ENCODE results near the gene CDKN1C.
A peak's percentile ranks its signal among the peaks of the same experiment; 100 is the strongest.

Gene CDKN1C

GRCh38 chr11:2885678-2886081, at the start of gene CDKN1C:
TSS of gene CDKN1C (minus strand) at chr11:2885775. CDS start at chr11:2885456, 319 bp downstream.
- peak; percentile 77 for ATAC-seq

GRCh38 chr11:2934611-2935239, 49.1 kb upstream of the CDKN1C start:
- no peak for ATAC-seq
- DNase-seq: no peak

More at GRCh38 chr11:2885678-2886081, at the start of gene CDKN1C:
- DNase-seq: peak; percentile 79

- ATAC-seq: no peak
Measured at GRCh38 chr11:2934021-2934550, 48.5 kb upstream of the CDKN1C start.

DNA sequence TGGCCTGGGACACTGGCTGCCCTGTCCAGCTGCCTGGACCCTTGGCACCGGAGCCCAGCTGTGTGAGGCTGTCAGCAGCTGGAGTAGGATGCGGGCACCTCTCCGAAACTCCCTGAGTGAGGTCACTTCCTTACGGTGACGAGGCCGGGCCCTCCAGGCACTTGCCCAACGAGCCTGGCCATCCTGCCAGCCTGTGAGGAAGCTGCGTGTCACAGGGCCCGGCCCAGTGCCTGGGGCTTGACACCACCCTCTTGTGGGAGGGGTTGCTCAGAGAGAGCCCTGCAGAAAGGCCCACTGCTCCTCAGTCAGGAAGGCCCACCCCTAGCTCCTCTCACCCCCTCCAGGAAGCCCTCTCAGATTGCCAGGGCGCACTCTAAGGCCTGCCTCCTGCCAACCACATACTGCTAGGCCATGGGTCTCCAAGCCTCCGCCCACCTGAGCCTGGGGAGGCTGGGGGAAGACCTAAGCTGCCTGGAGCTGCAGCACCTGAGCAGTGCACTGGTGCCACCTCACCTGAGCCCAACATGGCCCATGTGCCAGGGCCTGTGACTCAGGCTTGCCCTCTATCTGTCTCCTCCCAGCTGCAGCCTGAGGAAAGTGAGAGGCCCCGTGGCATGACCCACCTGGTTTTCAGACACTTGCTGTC, 47.9 kb upstream of the CDKN1C start:
- peak; percentile 58 for ATAC-seq
- peak; percentile 66 for DNase-seq

More at GRCh38 chr11:2934021-2934550, 48.5 kb upstream of the CDKN1C start:
- DNase-seq: no peak

DNA sequence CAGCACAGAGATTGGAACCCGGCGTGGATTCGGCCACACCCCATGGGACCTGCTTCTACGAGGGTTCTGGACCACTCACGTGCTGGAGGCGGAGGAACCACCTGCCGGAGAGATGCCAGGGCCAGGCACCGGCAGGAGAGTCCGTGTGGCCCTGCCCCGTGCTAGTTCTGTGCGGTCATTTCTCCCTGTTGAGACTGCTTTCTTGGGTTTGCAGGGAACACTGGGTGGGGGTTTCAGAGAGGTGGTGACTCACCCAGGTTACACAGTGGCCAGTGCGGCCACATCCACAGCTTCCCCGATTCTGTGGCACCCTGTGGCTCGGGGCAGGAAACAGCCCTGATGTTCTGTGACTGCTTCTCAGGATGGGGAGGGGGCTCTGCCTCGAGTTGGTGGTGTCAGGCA, 47.3 kb upstream of the CDKN1C start:
- no peak for ATAC-seq
- DNase-seq: no peak

DNA sequence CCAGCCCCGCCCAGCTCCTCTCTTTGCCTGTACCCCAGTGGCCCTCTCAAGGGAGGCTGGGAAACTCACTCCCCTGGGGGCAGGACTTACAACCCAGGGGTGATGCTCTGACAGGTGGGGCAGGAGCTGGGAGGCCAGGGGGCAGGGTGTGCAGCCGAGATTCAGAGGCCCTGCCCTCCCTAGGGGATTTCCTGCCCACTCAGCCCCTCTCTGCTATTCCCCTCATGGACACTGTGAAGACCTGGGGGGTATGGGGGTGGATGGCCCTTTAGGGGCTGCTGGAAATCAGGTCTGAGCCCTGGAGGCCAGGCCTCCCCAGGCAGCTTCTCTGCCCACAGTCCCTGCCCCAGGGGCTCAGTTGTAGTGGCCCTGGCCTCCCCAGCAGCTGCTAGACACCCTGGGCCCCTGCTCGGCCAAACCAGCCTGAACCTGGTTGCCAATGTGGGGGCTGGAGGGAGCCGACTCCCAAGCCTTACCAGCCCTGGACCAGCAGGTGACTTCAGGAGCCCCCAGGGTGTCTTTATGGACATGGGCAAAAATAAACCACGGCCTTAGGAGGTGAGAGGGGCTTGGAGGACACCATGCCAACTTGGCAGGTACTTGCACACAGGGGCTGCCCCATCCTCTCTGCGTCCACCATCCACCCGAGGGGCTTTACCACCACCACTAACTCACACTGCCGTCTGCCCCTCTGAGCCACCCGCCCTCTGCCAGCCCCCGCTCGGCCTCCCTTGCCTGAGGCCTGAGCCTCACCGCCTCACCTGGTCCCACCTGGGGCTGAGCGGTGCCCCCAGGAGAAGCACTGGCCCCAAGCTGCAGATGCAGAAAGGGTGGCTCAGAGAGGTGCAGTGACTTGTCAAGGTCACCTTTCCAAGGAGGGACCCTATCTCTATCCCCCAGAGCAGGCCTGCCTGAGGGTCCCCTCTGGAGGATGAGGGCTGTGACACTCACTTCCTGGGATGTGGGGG, 46.5 kb upstream of the CDKN1C start:
- DNase-seq: no peak
- ATAC-seq: no peak

GRCh38 chr11:2931420-2931746, 45.8 kb upstream of the CDKN1C start:
- DNase-seq (no peak), ATAC-seq (no peak)

DNA sequence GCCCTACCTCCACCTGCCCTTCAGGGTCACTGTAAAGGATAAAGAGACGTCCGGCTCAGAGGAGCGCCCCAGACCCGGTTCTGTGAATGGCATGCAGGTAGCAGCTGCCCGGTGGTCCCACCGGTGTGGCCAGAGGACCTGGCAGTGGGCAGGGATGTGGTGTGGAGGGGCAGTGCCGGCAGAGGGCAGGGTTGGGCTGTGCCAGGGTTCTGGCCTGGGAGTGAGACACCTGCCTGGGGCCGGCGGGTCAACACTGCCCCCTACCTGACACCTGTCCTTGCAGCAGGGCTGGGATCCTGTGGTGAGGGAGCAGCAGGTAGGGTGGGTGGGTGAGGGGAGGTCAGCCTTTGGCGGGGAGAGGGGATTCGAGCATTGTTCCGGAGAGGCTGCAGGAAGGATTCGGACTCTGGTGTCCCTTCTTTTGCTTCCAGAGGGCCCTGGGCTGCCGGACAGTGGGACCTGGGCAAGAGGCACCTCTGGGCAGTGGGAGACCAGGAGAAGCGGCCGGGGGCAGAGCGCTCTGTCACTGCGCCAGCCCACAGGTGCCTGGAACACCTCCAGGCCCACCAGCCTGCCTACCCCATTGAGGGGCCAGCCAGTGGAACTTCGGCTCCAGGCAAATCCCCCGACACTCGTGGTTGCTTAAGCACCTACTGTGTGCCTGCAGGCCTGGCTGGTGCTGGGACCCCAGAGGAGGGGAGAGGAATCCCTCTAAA, 45.3 kb upstream of the CDKN1C start:
- ATAC-seq (peak; percentile 15), DNase-seq (peak; percentile 67)

DNA sequence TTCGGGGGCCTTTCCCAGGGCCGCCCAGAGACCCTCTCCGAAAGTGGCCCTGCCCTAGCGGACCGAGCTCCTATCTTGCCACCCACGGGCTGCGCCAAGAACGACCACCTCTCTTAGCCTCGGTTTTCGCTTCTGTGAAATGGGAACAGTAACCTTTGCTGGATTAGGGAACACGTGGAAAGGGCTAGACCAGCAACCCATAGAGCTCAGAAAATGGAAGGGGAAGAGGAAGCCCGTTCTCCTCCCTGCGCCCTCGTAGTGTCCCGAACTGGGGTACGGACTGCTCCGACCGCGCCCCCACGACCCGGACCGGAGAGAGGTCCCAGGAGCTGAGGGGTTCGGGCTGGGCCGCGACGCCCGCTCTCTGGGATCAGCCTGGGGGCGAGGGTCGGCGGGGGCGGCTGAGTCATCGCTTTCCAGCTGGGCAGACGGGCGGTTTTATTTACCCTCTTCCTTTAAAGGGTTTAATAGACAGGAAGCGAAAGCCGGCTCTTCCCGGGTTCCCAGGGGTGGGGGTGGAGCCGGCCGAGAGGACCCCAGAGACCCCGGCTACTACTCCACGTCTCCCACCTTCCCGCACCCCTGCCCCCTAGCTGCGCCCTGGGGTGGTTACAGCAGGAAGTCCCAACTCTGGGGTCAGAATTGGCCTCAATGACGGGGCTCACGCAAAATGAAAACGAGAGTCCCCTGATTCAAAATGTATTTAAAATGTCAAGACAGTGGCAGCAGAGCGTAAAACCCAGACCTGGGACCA, 44.6 kb upstream of the CDKN1C start:
- DNase-seq: peak; percentile 71

GRCh38 chr11:2929531-2929949, 44.0 kb upstream of the CDKN1C start:
- ATAC-seq (peak; percentile 42), DNase-seq (peak; percentile 78)

More for the DNA sequence above, 44.6 kb upstream of the CDKN1C start:
- peak; percentile 42 for ATAC-seq

- peak; percentile 71 for DNase-seq
- peak; percentile 30 for ATAC-seq
Measured at GRCh38 chr11:2928605-2929530, 43.3 kb upstream of the CDKN1C start, which contains the start of gene PHLDA2. TSS of gene PHLDA2 (minus strand) at chr11:2929420. CDS start at chr11:2929364, 56 bp downstream.

DNA sequence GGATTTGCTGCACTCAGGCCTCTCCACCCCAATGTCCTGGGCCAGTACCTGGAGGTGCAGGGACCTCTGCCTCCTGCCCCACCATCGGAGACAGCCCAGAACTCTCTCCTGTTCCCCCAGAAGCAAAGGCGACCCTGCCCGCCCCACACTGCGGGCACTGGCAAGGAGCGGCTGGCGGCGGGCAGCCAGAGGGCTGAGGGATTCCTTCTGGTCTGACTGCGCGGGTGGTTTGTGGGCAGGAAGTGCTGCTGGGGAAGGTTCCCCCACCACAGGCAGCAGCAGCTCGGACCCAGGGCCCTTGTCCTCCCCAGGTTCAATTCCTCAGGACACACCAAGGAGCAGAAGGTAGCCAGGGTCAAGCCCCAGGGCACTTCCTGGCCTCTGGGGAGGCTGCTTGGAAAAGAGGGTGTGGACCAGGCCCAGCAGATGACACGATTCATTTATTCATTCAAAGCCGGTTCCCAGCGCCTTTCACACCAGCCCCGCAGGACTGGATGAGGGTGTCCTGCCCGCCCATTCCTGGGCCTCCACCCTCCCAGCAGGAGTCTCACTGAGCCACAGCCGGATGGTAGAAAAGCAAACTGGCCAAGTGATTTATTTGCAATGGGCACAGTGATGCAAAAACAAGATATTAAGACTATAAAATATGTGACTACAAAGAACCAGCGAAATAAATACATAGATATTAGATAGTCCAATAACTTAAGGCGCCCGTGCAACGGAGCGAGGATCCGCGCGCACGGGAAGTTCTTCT, 42.5 kb upstream of the CDKN1C start:
- DNase-seq: no peak
- ATAC-seq: no peak

GRCh38 chr11:2927121-2927800, 41.7 kb upstream of the CDKN1C start:
- no peak for ATAC-seq
- DNase-seq: no peak

DNA sequence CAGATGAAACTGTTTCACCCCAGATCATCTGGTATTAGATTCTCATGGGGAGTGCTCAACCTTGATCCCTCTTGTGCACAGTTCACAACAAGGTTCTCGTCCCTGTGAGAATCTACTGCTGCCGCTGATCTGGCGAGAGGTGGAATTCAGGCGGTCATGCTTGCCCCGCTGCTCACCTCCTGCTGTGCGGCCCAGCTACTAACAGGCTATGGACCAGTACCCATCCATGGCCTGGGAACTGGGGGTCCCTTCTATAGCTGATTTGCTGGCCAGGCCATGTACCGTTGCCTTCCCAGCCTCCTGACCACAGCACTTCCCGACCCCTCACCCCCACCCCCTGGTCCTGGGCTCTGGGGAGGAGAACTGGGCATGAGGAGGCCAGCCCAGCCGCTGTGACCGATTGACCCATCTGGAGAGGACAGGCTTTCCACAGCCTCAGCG, 41.1 kb upstream of the CDKN1C start:
- ATAC-seq: no peak

DNA sequence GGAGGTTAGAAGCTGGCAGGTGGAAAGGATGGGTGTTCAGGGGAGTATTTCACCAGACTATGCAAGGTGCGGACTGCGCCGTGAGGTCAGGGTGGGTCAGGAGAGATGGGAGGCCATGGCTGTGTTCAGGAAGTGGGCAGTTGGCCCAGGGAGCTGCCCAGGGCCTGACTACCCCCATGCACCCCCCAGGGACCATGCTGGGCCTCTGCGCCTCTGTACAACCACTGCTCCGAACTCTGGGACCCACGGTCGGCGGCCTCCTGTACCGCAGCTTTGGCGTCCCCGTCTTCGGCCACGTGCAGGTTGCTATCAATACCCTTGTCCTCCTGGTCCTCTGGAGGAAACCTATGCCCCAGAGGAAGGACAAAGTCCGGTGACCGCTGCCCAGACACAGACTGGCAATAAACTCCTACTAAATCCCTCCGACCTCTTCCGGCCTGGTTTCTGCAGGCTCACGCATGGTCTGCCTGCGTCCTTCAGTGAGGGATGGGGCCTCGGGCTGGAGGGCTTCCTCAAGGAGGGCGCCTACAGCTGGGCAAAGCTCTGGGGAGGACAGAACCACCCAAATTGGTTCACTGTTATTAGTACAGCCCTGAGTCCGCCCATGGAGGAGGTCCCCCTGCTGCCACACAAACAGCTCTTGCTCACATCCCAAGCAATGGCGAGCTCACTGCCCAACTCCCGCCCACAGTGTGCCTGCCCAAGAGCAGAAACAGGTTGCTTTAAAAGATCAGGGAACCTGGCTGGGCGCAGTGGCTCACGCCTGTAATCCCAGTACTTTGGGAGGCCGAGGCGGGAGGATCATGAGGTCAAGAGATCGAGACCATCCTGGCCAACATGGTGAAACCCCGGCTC, 39.5 kb upstream of the CDKN1C start:
- ATAC-seq: no peak

More for the DNA sequence above, 41.1 kb upstream of the CDKN1C start:
- DNase-seq: no peak

DNA sequence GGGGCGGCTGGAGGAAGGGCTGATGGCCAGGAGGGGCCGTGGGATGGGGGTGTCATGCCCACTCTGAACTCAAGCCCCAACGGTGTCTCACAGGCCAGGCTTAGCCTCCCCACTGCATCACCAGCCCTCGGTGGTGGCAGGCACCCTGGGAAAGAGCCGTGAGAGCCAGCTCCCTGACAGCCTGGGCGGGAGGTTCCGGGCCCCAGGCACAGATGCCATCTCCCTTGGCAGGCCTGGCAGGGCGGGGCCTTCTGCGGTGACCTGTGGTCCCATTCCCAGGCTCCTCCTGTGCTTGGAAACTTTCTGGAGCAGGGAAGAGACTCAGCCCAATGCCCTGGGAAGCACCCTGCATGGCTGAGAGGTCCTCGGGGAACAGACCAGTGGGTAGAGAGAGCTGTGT, 38.8 kb upstream of the CDKN1C start:
- ATAC-seq (no peak), DNase-seq (no peak)

More for the DNA sequence above, 39.5 kb upstream of the CDKN1C start:
- no peak for DNase-seq

Data from stimulated activated naive CD8-positive, alpha-beta T cell treated with anti-CD3 and anti-CD28 coated beads, Interleukin-15, Interleukin-2, amounts not matched to agents 100 U/mL and 50 U/mL, for 24 hours (primary cell).